ENCODE measurements around the gene ADGRB3. TPM values are rescaled to one million over a fixed set of nuclear protein-coding genes. Genes with fewer than 3 reads are reported as not detected.

Gene ADGRB3
- total and polyA plus RNA-seq, 2 experiments from 2014 or later = 1.2 to 1.4 TPM

DNA sequence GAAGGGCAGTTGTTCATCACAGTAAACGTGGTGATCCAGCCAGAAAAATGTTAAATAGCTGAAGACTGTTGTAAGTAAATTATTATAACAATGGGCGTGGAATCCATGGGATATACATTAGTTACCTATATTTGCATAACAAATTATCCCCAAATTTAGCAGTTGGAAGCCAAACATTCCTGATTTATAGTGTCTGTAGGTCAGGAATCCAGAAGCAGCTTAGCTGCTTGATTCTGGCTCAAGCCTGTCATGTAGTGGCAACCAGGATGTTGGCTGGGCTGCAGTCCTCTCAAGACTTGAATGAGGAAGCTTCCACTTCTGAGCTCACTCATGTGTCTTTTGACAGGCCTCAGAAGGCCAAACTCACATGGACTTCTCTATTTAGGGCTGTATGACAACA, 6.9 kb upstream of the ADGRB3 start:
- Histone ChIP-seq H3K27ac (no peak overlapping the region), H3K36me3 (no peaks in the 10 kb centered on the region), H3K9me3 (ENCODE audit: low read depth) (no peaks in the 10 kb centered on the region), H3K4me3 (no peak overlapping the region), H3K4me1 (ENCODE audit: low read depth) (no peaks in the 10 kb centered on the region), H3K27me3 (peaks cover 30% of the 10 kb centered on the region)
- TF ChIP-seq CTCF (IDR thresholded peaks at IDR 0.05; ENCODE audit: low read depth, low read length) = no peak
- DNase-seq (ENCODE audit: low read depth in 1 of 2, low spot score in 1 of 2) = no peak

DNA sequence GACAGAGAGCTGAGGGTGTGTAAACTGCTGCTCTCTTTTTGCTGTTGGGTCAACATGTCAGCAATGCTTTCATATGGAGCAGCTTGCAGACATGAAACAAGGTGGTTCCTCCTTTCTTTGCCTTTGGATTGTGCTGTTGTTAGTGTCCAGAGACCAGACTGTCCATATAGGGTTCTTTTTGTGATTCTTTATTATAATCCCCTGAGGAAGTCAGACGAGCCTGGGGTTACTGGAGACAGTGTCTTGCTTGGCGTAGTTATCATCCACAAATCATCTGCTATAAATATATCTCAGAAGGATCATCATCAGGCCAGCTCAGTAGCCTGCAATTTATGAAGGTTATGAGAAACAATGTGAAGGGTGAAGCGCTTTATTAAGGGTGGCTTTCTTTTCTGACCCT, 2.3 kb upstream of the ADGRB3 start:
- H3K27ac ChIP-seq = no peak overlapping the region
- peaks cover 63% of the 10 kb centered on the region for H3K27me3 ChIP-seq
- no peaks in the 10 kb centered on the region for H3K9me3 ChIP-seq (ENCODE audit: low read depth)
- H3K4me1 ChIP-seq (ENCODE audit: low read depth) = peaks cover 4% of the 10 kb centered on the region
- no peak overlapping the region for H3K4me3 ChIP-seq
- no peaks in the 10 kb centered on the region for H3K36me3 ChIP-seq
- DNase-seq (ENCODE audit: low read depth in 1 of 2, low spot score in 1 of 2) = no peak
- TF ChIP-seq CTCF (IDR thresholded peaks at IDR 0.05; ENCODE audit: low read depth, low read length) = no peak

DNA sequence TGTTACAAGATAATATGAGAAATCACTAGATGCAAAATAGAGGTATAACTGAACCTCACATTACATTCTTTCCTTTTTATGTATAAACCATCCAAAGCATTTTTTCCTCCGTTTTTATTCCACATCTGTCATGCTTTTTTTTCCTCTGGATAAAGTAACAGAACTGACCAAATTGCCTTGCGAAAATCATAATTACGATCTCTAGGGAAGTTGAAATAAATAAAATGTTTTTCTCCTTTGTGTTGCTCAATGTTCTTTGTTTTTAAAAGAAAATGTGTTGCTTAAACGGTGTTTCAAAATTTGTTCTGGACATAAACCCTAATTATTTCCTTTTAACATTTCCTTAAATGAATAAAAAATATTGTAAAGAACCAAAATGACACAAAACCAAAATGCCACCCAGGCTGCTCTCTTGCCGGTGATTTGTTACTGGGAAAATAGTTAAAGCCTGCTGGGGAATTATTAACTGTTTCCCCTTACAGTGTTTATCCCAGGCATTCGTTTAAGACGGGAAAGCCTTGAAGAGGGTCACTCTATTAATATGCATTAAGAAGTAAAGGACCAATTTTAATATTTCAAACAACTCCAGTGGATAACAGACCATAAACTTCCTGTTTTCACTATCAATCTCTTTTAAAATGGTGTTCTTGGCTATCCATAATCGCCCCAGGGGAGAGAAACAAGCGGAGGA, 1.7 kb upstream of the ADGRB3 start:
- peak overlapping the region; percentile 70 for H3K4me3 ChIP-seq
- H3K27me3 ChIP-seq = peaks cover 65% of the 10 kb centered on the region
- DNase-seq (ENCODE audit: low read depth in 1 of 2, low spot score in 1 of 2) = no peak

GRCh38 chr6:68633972-68634725, 933 bp upstream of the ADGRB3 start:
- H3K36me3 ChIP-seq = no peaks in the 10 kb centered on the region
- H3K27me3 ChIP-seq = peaks cover 72% of the 10 kb centered on the region
- peaks cover 4% of the 10 kb centered on the region for H3K4me1 ChIP-seq (ENCODE audit: low read depth)
- H3K4me3 ChIP-seq = peak overlapping the region; percentile 70
- DNase-seq (ENCODE audit: low read depth in 1 of 2, low spot score in 1 of 2) = no peak
- H3K27ac ChIP-seq = no peak overlapping the region
- no peak for TF ChIP-seq CTCF (IDR thresholded peaks at IDR 0.05; ENCODE audit: low read depth, low read length)
- no peaks in the 10 kb centered on the region for H3K9me3 ChIP-seq (ENCODE audit: low read depth)

More for the DNA sequence above, 1.7 kb upstream of the ADGRB3 start:
- no peak overlapping the region for H3K27ac ChIP-seq
- no peaks in the 10 kb centered on the region for H3K36me3 ChIP-seq
- peaks cover 4% of the 10 kb centered on the region for H3K4me1 ChIP-seq (ENCODE audit: low read depth)
- no peaks in the 10 kb centered on the region for H3K9me3 ChIP-seq (ENCODE audit: low read depth)
- no peak for TF ChIP-seq CTCF (IDR thresholded peaks at IDR 0.05; ENCODE audit: low read depth, low read length)

DNA sequence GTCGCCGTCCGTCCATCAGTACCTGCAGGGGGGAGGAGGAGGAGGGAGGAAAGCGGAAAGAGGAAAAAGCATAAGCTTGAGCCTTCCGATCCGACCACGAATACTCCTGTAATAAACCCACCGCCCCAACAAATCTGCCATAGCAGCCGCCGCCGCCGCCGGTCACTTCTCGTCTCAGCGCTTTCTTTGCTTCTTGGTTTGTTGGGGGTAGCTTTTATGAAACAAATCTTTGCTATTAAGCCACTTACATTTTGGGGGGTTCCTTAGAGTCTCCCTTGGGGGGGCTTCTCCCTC, 277 bp downstream of the ADGRB3 start:
- no peaks in the 10 kb centered on the region for H3K9me3 ChIP-seq (ENCODE audit: low read depth)
- peak overlapping the region; percentile 70 for H3K4me3 ChIP-seq
- no peak overlapping the region for H3K27ac ChIP-seq
- peaks cover 81% of the 10 kb centered on the region for H3K27me3 ChIP-seq
- no peaks in the 10 kb centered on the region for H3K36me3 ChIP-seq
- TF ChIP-seq CTCF (IDR thresholded peaks at IDR 0.05; ENCODE audit: low read depth, low read length) = no peak
- H3K4me1 ChIP-seq (ENCODE audit: low read depth) = peaks cover 13% of the 10 kb centered on the region
- no peak for DNase-seq (ENCODE audit: low read depth in 1 of 2, low spot score in 1 of 2)
